Subcutaneous abdominal adipose tissue (tissue), 5 donors: ENCODE results near the gene PRKCZ.

Experiments used
- H3K27ac ChIP-seq: one replicate; pipeline ENCODE4 v1.7.0; 2013; ENCODE audit warnings: low read depth, mild to moderate bottlenecking, inconsistent platforms, low read length, moderate library complexity
- H3K27me3 ChIP-seq, 5 donors: one replicate each; pipeline ENCODE4 v1.7.0; 2013; ENCODE audit warnings: low read length in 5 of 5, inconsistent platforms in 1 of 5; ENCODE audit not compliant: control insufficient read depth in 5 of 5, insufficient read depth in 4 of 5
- H3K36me3 ChIP-seq, 5 donors: one replicate each; pipeline ENCODE4 v1.7.0; 2013; ENCODE audit warnings: low read length in 5 of 5; ENCODE audit not compliant: control insufficient read depth in 5 of 5, insufficient read depth in 5 of 5
- H3K4me1 ChIP-seq, 5 donors: one replicate each; pipeline ENCODE4 v1.7.0; 2013; ENCODE audit warnings: low read length in 5 of 5, mild to moderate bottlenecking in 3 of 5, moderate library complexity in 1 of 5; ENCODE audit not compliant: control insufficient read depth in 5 of 5, insufficient read depth in 5 of 5
- H3K4me3 ChIP-seq, 5 donors: one replicate each; pipeline ENCODE4 v1.7.0; 2013; ENCODE audit warnings: low read length in 5 of 5, low read depth in 1 of 5
- H3K9ac ChIP-seq, 5 donors: one replicate each; pipeline ENCODE4 v1.7.0; 2013; ENCODE audit warnings: low read length in 5 of 5, mild to moderate bottlenecking in 4 of 5, moderate library complexity in 3 of 5
- H3K9me3 ChIP-seq, 5 donors: one replicate each; pipeline ENCODE4 v1.7.0; 2013; ENCODE audit warnings: low read length in 5 of 5; ENCODE audit not compliant: control insufficient read depth in 5 of 5
- donor health status: healthy.
- donor health status: healthy.
- donor health status: healthy.
- donor health status: healthy.
- donor health status: healthy.

PRKCZ gene

DNA sequence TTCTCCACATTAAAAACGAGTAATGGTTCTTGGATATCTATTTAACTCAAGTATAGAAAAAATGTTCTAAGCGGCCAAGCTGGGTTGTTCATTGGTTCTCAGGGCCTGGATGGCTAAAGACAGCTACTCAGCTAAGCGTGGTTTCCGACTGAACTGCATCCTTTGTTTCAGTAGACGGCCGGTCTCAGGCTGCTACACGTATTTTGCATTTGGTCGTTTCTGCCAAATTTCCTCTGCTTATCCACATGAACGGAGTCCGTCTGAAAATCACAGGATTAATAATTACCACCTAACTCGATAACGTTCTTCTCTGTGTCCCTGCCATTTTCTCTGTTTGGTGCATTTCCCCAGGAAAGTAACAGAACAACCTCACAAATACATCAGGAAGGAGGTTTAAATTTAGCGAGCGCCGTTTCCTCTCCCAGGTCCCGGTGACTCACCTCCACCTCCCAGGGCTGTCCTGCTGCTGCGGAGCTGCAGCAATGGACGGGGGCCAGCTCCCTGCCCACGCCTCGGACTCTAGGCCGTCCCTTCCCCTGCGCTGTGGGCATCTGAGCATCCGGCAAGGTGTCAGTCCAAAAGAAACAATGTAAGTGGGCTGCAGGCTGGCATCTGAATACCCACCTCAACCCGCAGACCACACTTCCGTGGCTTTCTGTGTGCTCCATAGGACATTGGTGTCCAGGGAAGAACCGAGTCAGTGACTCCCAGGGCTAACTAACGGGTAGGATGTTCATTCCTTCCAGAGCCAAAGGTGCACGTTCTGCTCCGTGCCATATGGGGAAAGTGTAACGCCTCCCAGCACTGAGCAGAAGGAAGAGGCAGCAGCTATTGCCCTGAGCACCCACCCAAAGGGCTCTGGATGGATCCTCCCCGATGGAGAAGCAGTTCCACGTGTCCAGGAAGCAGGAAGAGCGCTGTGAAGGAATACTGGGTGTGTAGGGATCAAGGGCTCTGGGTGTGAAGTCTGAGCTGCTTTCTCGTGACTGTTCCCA is 35.2 kb upstream of the PRKCZ start:
- Histone ChIP-seq H3K9me3 (no peaks in the 10 kb centered on the region), H3K4me1 (peaks cover 0 to 13% (median 11%) of the 10 kb centered on the region in 5 donors), H3K36me3 (no peaks in the 10 kb centered on the region), H3K27ac (no peak overlapping the region), H3K9ac (no peak overlapping the region), H3K4me3 (no peak overlapping the region), H3K27me3 (peaks cover 6 to 30% (median 21%) of the 10 kb centered on the region in 5 donors)

DNA sequence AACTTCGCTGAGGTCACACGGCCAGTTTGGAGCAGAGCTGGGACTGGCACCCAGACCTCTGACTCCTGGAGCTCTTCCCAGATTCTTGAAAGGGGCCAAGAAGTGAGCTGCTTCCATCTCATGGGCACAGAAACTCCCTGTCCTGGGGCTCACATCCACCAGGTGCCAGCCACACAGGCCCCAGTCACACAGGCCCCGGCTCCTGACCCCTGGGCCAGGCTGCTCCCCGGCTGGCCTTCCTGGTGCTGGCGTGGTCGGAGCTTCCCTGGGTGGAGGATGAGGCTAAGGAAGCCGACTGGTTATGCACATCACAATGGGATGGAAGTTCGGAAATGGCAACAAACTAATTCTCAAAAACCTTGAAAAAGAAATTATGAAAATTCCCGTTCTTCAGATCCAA is 34.1 kb upstream of the PRKCZ start:
- no peak overlapping the region for H3K9ac ChIP-seq
- H3K4me3 ChIP-seq, result no peak overlapping the region
- H3K9me3 ChIP-seq, result no peaks in the 10 kb centered on the region
- peaks cover 17 to 41% (median 27%) of the 10 kb centered on the region in 5 donors for H3K27me3 ChIP-seq
- H3K27ac ChIP-seq, result no peak overlapping the region
- no peaks in the 10 kb centered on the region for H3K36me3 ChIP-seq
- H3K4me1 ChIP-seq, result peaks cover 0 to 13% (median 11%) of the 10 kb centered on the region in 5 donors

DNA sequence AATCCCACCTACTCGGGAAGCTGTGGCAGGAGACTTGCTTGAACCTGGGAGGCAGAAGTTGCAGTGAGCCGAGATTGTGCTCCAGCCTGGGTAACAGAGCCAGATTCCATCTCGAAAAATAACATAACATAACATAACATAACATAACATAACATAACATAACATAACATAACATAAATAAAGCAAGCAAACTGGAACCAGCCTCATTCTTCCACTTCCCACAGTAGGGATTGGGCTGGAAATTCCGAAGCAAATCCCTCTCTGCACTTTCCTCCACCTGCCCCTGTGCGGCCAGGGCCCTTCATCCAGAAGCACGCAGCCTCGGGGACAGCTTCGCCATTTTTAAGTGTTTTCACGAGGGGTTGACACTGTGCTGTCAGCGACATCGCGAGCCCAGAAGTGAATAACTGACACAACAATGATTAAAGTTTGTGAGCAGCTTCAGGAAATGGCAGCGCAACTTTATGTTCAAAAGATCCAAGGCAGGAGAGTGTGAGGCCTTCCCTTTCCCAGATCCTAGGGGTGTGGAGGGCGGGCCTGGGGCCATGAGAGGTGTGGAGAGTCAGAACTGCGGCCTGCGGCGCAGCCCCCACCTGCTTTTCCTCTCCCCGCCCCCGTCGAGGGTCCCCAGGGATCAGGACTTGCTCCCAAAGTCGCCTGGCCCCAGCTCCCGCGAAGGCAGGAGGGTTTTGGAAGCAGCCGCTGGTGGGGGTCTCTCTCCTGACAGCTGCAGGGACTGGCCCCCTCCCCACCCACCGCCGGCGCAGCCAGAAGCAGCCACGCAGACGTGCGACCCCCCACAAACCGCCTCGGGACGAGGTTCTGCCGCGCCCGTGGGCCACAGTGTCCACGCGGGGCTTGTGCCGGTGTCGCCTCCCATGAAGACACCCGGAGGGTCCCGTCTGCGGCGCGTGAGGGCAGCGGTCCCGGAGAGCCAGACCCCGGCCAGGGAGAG is 31.7 kb upstream of the PRKCZ start:
- peaks cover 0 to 13% (median 11%) of the 10 kb centered on the region in 5 donors for H3K4me1 ChIP-seq
- H3K4me3 ChIP-seq, result no peak overlapping the region
- no peak overlapping the region for H3K27ac ChIP-seq
- no peaks in the 10 kb centered on the region for H3K36me3 ChIP-seq
- no peak overlapping the region for H3K9ac ChIP-seq
- H3K27me3 ChIP-seq, result peaks cover 29 to 57% (median 46%) of the 10 kb centered on the region in 5 donors
- no peaks in the 10 kb centered on the region for H3K9me3 ChIP-seq

DNA sequence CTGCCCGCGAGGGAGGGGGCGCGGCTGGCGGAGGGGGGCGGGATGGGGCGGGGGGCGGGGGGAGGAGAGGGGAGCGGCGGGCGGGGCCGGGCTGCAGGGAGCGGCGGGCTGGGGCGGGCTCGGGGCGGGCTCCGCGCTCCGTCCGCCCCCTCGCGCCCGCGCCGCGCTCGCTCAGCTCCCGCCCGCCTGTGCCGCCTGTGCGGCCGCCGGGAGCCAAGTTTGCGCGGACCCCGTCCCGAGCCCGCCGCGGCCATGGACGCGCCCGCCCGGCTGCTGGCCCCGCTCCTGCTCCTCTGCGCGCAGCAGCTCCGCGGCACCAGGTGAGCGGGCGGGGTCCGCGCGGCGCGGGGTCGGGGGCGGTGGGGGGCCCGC is 31.1 kb upstream of the PRKCZ start, which contains the start of gene GABRD:
Gene GABRD (plus strand): TSS at position 174 of the 372 bp plus-strand sequence. CDS start 79 bp downstream, at position 253.
- no peak within 1 kb of the TSS for H3K9ac ChIP-seq
- no peaks in the 10 kb centered on the region for H3K9me3 ChIP-seq
- peak within 1 kb of the TSS in 2 of 5 donors; percentile 11 to 22 for H3K4me3 ChIP-seq
- H3K27ac ChIP-seq, result no peak within 1 kb of the TSS
- no peaks in the 10 kb centered on the region for H3K36me3 ChIP-seq
- peaks cover 35 to 56% (median 45%) of the 10 kb centered on the region in 5 donors for H3K27me3 ChIP-seq
- peaks cover 0 to 13% (median 11%) of the 10 kb centered on the region in 5 donors for H3K4me1 ChIP-seq

DNA sequence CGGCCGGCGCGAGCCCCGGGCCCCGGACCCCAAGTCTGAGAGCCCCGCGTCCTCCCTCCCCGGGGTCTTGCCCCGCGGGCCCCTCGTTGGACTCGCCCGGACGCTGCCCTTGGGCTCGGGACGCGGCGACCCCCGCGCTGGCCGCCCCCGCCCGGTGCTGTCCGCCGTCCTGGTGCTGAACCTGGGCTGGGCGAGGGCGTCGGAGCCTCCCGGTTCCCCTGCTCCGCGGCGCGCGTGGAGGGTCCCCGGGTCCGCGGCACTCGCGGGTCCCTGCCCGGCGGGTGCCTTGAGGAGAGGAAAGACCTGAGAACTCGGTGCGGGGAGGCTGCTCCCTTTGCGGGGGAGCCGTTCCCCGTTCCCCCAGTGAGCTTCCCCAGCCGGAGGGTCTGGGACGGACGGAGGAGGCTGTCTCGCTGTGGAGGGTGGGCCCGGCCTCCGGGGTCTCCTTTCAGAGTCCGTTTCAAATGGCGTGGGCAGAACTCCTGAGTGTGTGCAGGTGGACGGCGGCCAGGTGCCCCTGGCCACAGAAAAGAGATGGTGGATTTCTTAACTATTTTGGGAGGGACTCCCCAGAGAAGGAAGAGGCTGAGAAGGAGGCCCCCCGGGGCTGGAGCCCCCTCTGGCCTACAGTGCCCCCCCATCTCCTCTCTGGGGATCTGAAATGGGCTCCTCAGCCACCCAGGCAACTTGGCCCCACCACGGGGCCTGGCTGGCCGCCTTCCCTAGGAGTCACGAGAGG is 30.5 kb upstream of the PRKCZ start:
- no peaks in the 10 kb centered on the region for H3K36me3 ChIP-seq
- H3K27ac ChIP-seq, result no peak overlapping the region
- H3K4me1 ChIP-seq, result peaks cover 0 to 13% (median 9%) of the 10 kb centered on the region in 5 donors
- H3K27me3 ChIP-seq, result peaks cover 36 to 58% (median 45%) of the 10 kb centered on the region in 5 donors
- H3K9ac ChIP-seq, result no peak overlapping the region
- peak overlapping the region in 2 of 5 donors; percentile 11 to 22 for H3K4me3 ChIP-seq
- H3K9me3 ChIP-seq, result no peaks in the 10 kb centered on the region

DNA sequence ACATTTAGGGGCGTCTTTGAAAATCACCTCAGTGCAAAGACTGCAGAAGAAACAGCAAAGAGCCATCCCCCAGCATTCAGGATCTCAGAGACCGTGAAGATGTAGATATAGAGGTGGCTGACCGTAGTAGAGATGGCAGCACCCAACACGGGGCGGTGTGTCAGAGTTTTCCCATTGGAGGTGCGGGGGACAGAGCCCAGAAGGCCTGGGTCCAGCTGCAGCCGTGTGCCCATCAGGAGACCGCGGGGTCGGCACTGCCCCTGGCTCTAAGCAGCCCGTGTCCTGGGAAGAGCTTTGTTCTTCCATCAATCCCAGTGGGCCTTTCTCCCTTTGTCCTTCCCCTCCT is 29.9 kb upstream of the PRKCZ start:
- Histone ChIP-seq H3K4me1 (peaks cover 0 to 16% (median 9%) of the 10 kb centered on the region in 5 donors), H3K36me3 (no peaks in the 10 kb centered on the region), H3K9ac (no peak overlapping the region), H3K27me3 (peaks cover 39 to 60% (median 51%) of the 10 kb centered on the region in 5 donors), H3K27ac (no peak overlapping the region), H3K9me3 (no peaks in the 10 kb centered on the region), H3K4me3 (no peak overlapping the region)

DNA sequence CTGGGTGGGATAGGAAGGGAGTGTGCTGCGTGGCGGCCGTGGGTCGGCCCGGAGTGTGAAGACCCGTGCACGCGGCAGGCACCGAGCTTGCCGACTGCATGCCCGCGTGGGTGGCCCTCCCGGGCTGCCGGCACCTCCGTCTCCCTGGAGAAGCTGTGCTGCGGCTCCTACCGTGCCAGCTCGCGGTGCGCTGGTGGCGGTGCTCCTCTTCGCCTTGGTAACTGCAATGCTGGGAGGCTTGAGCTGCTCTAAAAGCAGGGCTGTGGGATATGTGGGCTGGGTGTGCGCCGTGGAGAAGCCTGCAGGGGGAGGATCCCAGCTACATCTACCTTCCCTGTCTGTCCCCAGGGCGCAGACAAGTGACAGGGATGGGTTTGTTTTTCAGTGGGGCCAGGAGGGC is 28.7 kb upstream of the PRKCZ start:
- H3K36me3 ChIP-seq, result no peaks in the 10 kb centered on the region
- no peak overlapping the region for H3K4me3 ChIP-seq
- peaks cover 0 to 23% (median 15%) of the 10 kb centered on the region in 5 donors for H3K4me1 ChIP-seq
- H3K27me3 ChIP-seq, result peaks cover 39 to 59% (median 53%) of the 10 kb centered on the region in 5 donors
- no peak overlapping the region for H3K9ac ChIP-seq
- no peaks in the 10 kb centered on the region for H3K9me3 ChIP-seq
- no peak overlapping the region for H3K27ac ChIP-seq

DNA sequence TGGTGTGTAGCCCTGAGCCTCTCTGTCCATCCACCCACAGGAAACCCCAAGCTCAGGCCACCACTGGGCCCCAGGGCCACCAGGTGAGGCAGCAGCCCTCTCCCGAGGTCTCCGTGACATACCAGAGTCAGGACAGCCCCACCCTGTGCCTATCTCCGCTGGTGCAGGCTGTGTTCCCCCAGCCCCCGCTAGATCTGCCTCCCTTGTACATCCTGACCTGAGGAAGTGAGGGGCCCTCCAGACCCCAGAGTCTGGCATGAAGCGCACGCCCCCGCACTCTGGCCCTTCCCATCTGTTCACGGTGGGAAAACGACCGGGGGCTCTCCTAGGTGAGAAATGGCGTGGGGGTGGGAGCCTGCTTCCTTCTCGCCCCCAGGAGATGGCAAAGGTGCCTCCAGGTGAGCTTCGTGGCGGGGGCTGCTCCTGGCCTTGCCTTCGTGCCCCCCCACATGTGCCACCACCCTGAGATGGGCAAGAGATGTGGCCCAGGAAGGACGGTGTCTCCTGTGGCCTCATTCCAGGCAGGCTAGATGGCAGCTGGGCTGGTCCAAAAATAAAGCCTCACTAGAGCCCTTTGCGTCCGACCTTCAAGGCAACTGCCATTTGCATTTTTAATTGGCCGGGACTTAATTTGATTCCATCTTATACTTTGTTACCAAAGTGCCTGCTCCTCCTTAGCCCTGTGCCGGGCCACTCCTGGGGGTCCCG is 28.0 kb upstream of the PRKCZ start:
- Histone ChIP-seq H3K4me3 (no peak overlapping the region), H3K9ac (no peak overlapping the region), H3K9me3 (no peaks in the 10 kb centered on the region), H3K27ac (no peak overlapping the region), H3K27me3 (peaks cover 39 to 59% (median 53%) of the 10 kb centered on the region in 5 donors), H3K36me3 (no peaks in the 10 kb centered on the region), H3K4me1 (peaks cover 0 to 23% (median 15%) of the 10 kb centered on the region in 5 donors)

DNA sequence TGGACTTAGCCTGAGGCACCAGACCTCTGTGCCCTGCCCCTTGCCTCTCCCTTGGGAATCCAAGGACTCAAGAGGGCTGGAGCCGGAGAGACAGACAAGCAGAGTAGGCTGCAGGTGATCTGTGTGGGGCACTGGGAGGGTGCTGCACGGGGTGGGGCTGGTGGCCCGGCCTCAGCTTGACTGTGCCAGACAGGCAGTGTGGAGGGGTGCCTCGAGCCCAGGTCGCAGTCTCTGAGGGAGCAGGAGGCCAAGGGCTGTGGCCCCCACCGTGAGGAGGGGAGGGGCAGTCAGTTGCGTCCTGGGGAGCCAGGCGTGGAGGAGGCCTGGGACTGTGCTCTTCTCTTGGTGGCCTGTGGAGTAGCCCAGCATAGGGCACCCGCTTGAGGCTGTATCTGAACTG is 27.0 kb upstream of the PRKCZ start:
- H3K9me3 ChIP-seq, result no peaks in the 10 kb centered on the region
- no peak overlapping the region for H3K4me3 ChIP-seq
- no peak overlapping the region for H3K9ac ChIP-seq
- peaks cover 0 to 23% (median 15%) of the 10 kb centered on the region in 5 donors for H3K4me1 ChIP-seq
- H3K27me3 ChIP-seq, result peaks cover 39 to 59% (median 49%) of the 10 kb centered on the region in 5 donors
- no peak overlapping the region for H3K27ac ChIP-seq
- no peaks in the 10 kb centered on the region for H3K36me3 ChIP-seq
